Testis (tissue), 3 donors: ENCODE results near the gene SIGLEC9. TPM values are rescaled to one million over a fixed set of nuclear protein-coding genes. Genes with fewer than 3 reads are reported as not detected.
A peak's percentile ranks its signal among the peaks of the same experiment; 100 is the strongest.

ENCODE experiments used
- DNase-seq: peaks from one replicate; pipeline ENCODE4 v3.0.0-alpha.2; 2019
- H3K27ac ChIP-seq, 2 donors: fragments of 200-600 bp; sonication (generic); one replicate each; pipeline ENCODE4 v1.5.1; 2019
- H3K27me3 ChIP-seq: fragments of 200-600 bp; sonication (generic); one replicate; pipeline ENCODE4 v1.5.1; 2019
- H3K36me3 ChIP-seq: fragments of 200-600 bp; sonication (generic); one replicate; pipeline ENCODE4 v1.5.1; 2017; ENCODE audit warnings: low read depth; ENCODE audit errors: missing control alignments
- H3K4me1 ChIP-seq: fragments of 200-600 bp; sonication (generic); one replicate; pipeline ENCODE4 v1.5.1; 2019
- H3K4me3 ChIP-seq, 2 donors: fragments of 200-600 bp; sonication (generic); one replicate each; pipeline ENCODE4 v1.5.1; 2017 to 2019
- H3K9me3 ChIP-seq: fragments of 200-600 bp; sonication (generic); one replicate; pipeline ENCODE4 v1.5.1; 2017
- POLR2A ChIP-seq: fragments of 450-650 bp; IDR thresholded peaks from one replicate; pipeline ENCODE4 v1.6.1; 2017; ENCODE audit warnings: antibody characterized with exemption, mild to moderate bottlenecking, moderate library complexity
- WGBS, 2 donors: methylation state at CpG; one replicate each; pipeline ENCODE4 v1.1.5; 2018; 5-methylcytosine and 5-hydroxymethylcytosine counted together
- intact Hi-C: fragments of 100-400 bp; cut with DNase I; formaldehyde crosslinking; loops from one replicate; pipeline ENCODE4 v1.15.1; 2023; ENCODE audit warnings: low total_unique reads
- polyA plus RNA-seq: library from polyadenylated mRNA; stranded (reverse); fragments of 350-450 nt; fragmentation: Illumina TruSeq; extraction: RNeasy Lipid Tissue Mini Kit (QIAGEN cat#74804); gene quantifications from one replicate; pipeline ENCODE4 v1.2.3, GENCODE V29; 2014; ENCODE audit warnings: low read depth, low replicate concordance; ENCODE audit not compliant: insufficient read depth
- total RNA-seq, 2 donors: library from RNA; depleted of rRNA; stranded (reverse); fragments of >200 nt; gene quantifications; one replicate each; pipeline ENCODE4 v1.2.3, GENCODE V29; 2016
- TF ChIP-seq, protein P1 (sequence below), 3 experiments: fragments of 450-650 bp in 2 of 3; fragments of 200-600 bp in 1 of 3; sonication (generic) in 1 of 3; IDR thresholded peaks; one replicate each; pipeline ENCODE4 v1.5.1; 2016 to 2019; ENCODE audit warnings: antibody characterized with exemption in 3 of 3, mild to moderate bottlenecking in 2 of 3, moderate library complexity in 1 of 3

Gene SIGLEC9
- total and polyA plus RNA-seq, 3 donors from 2014 or later: 2.6 to 5.1 (median 3.2) TPM

DNA sequence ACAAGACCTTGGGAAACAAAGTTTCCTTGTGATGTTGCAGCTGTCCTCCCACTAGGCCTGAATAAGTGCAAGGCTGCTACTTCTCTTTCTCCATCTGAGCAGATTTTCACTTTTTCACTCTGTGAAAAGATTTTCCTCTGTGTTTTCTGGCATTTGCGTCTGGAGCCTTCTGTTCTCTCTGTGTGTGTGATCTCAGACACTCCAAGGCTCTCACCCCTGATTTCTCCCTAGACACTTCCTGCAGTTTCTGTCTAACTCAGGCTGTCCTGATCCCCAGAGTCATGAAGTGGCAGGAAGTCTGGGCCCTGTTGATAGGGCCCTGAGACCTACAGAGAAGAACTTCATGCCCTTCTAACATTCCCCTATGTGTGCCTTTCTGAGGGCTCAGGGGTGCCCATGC lies 54.5 kb downstream of the SIGLEC9 start:
- TF ChIP-seq, protein P1, sequence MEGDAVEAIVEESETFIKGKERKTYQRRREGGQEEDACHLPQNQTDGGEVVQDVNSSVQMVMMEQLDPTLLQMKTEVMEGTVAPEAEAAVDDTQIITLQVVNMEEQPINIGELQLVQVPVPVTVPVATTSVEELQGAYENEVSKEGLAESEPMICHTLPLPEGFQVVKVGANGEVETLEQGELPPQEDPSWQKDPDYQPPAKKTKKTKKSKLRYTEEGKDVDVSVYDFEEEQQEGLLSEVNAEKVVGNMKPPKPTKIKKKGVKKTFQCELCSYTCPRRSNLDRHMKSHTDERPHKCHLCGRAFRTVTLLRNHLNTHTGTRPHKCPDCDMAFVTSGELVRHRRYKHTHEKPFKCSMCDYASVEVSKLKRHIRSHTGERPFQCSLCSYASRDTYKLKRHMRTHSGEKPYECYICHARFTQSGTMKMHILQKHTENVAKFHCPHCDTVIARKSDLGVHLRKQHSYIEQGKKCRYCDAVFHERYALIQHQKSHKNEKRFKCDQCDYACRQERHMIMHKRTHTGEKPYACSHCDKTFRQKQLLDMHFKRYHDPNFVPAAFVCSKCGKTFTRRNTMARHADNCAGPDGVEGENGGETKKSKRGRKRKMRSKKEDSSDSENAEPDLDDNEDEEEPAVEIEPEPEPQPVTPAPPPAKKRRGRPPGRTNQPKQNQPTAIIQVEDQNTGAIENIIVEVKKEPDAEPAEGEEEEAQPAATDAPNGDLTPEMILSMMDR (IDR thresholded peaks at IDR 0.05): no peak
- TF ChIP-seq POLR2A: no peak
- H3K27me3 ChIP-seq: no peaks in the 10 kb centered on the region
- WGBS, 2 donors: 21 to 27% methylated on average over 1 of the region's 1 CpG
- peaks cover 26% of the 10 kb centered on the region for H3K4me1 ChIP-seq
- intact Hi-C loops: no loop called here
- peak; percentile 49 for DNase-seq
- peak overlapping the region; percentile 83 to 89 for H3K27ac ChIP-seq
- H3K9me3 ChIP-seq: no peaks in the 10 kb centered on the region
- no peak overlapping the region for H3K4me3 ChIP-seq
- H3K36me3 ChIP-seq: no peaks in the 10 kb centered on the region

Other genes starting within 250 kb of the SIGLEC9 start
- under 1 TPM; 0.31 to 0.55 TPM for gene KLK4, start 213.5 kb upstream of the SIGLEC9 start, total RNA-seq
- 2.9 TPM for gene KLK4, start 213.5 kb upstream of the SIGLEC9 start, polyA plus RNA-seq
- gene KLK5, start 171.9 kb upstream of the SIGLEC9 start, total RNA-seq: 10 to 100 TPM in 1 of 2 donors, 1 to 10 TPM in 1; 5.6 to 13.9 TPM
- 25.4 TPM for gene KLK5, start 171.9 kb upstream of the SIGLEC9 start, polyA plus RNA-seq
- gene KLK6, start 155.3 kb upstream of the SIGLEC9 start, total RNA-seq: under 1 TPM; 0.37 to 0.71 TPM
- 0.63 TPM for gene KLK6, start 155.3 kb upstream of the SIGLEC9 start, polyA plus RNA-seq
- under 1 TPM; 0.71 to 0.93 TPM for gene KLK7, start 141.0 kb upstream of the SIGLEC9 start, total RNA-seq
- gene KLK7, start 141.0 kb upstream of the SIGLEC9 start, polyA plus RNA-seq: 0.45 TPM
- 1 to 10 TPM; 2.7 to 2.9 TPM for gene KLK8, start 123.3 kb upstream of the SIGLEC9 start, total RNA-seq
- 4.9 TPM for gene KLK8, start 123.3 kb upstream of the SIGLEC9 start, polyA plus RNA-seq
- 10 to 100 TPM in 1 of 2 donors, 1 to 10 TPM in 1; 9.2 to 15.7 TPM for gene KLK10, start 105.2 kb upstream of the SIGLEC9 start, total RNA-seq
- 15.6 TPM for gene KLK10, start 105.2 kb upstream of the SIGLEC9 start, polyA plus RNA-seq
- gene KLK11, start 98.3 kb upstream of the SIGLEC9 start, total RNA-seq: 10 to 100 TPM; 16.8 to 46.3 TPM
- 41.1 TPM for gene KLK11, start 98.3 kb upstream of the SIGLEC9 start, polyA plus RNA-seq
- gene KLK12, start 89.9 kb upstream of the SIGLEC9 start, total RNA-seq: under 1 TPM in 1 of 2 donors, not detected in 1; 0.47 TPM
- 1.3 TPM for gene KLK12, start 89.9 kb upstream of the SIGLEC9 start, polyA plus RNA-seq
- 1 to 10 TPM; 3.7 to 7.8 TPM for gene KLK13, start 59.8 kb upstream of the SIGLEC9 start, total RNA-seq
- gene KLK13, start 59.8 kb upstream of the SIGLEC9 start, polyA plus RNA-seq: 13.0 TPM
- under 1 TPM in 1 of 2 donors, not detected in 1; 0.63 TPM for gene KLK14, start 42.0 kb upstream of the SIGLEC9 start, total RNA-seq
- 1.4 TPM for gene KLK14, start 42.0 kb upstream of the SIGLEC9 start, polyA plus RNA-seq
- gene CTU1, start 16.5 kb upstream of the SIGLEC9 start, total RNA-seq: 10 to 100 TPM; 17.6 to 23.5 TPM
- 2.0 TPM for gene CTU1, start 16.5 kb upstream of the SIGLEC9 start, polyA plus RNA-seq
- 1 to 10 TPM in 1 of 2 donors, under 1 TPM in 1; 0.79 to 1.2 TPM for gene SIGLEC7, start 17.4 kb downstream of the SIGLEC9 start, total RNA-seq
- 2.0 TPM for gene SIGLEC7, start 17.4 kb downstream of the SIGLEC9 start, polyA plus RNA-seq
- gene CD33, start 100.2 kb downstream of the SIGLEC9 start, total RNA-seq: 1 to 10 TPM; 1.3 to 1.7 TPM
- 3.8 TPM for gene CD33, start 100.2 kb downstream of the SIGLEC9 start, polyA plus RNA-seq
- 10 to 100 TPM; 18.7 to 23.8 TPM for gene SIGLECL1, start 126.2 kb downstream of the SIGLEC9 start, total RNA-seq
- 103 TPM for gene SIGLECL1, start 126.2 kb downstream of the SIGLEC9 start, polyA plus RNA-seq
- 10 to 100 TPM; 13.3 to 16.0 TPM for gene IGLON5, start 186.7 kb downstream of the SIGLEC9 start, total RNA-seq
- 13.9 TPM for gene IGLON5, start 186.7 kb downstream of the SIGLEC9 start, polyA plus RNA-seq
- gene VSIG10L, start 217.2 kb downstream of the SIGLEC9 start, total RNA-seq: 10 to 100 TPM; 10.5 to 12.0 TPM
- 5.8 TPM for gene VSIG10L, start 217.2 kb downstream of the SIGLEC9 start, polyA plus RNA-seq
- gene ETFB, start 241.5 kb downstream of the SIGLEC9 start, total RNA-seq: 100 to 1,000 TPM; 110 to 146 TPM
- 109 TPM for gene ETFB, start 241.5 kb downstream of the SIGLEC9 start, polyA plus RNA-seq
- 10 to 100 TPM; 10.0 to 26.4 TPM for gene CLDND2, start 244.1 kb downstream of the SIGLEC9 start, total RNA-seq
- 41.2 TPM for gene CLDND2, start 244.1 kb downstream of the SIGLEC9 start, polyA plus RNA-seq
- under 1 TPM in 1 of 2 donors, not detected in 1; 0.63 TPM for gene NKG7, start 247.7 kb downstream of the SIGLEC9 start, total RNA-seq
- 8.7 TPM for gene NKG7, start 247.7 kb downstream of the SIGLEC9 start, polyA plus RNA-seq